OCI-LY1 (cell line): Measurements from ENCODE around the gene VTI1A.

ENCODE experiments used
- H2AFZ ChIP-seq: fragments of 200-600 bp; sonication (generic), shearing (Covaris generic); 2 replicates; pipeline ENCODE4 v1.6.0; 2014; ENCODE audit warnings: antibody characterized with exemption, mild to moderate bottlenecking, low read length
- H3F3A ChIP-seq: fragments of 200-600 bp; sonication (generic), shearing (Covaris generic); 2 replicates; pipeline ENCODE4 v1.6.0; 2014; ENCODE audit warnings: mild to moderate bottlenecking, antibody characterized with exemption, low read length, moderate library complexity; ENCODE audit not compliant: insufficient read depth
- H3K27ac ChIP-seq: fragments of 200-600 bp; sonication (generic); 2 replicates; pipeline ENCODE4 v1.5.1; 2014; ENCODE audit warnings: low read length, mixed run types, mild to moderate bottlenecking, low read depth; ENCODE audit not compliant: poor library complexity, severe bottlenecking
- H3K27me3 ChIP-seq: fragments of 200-600 bp; sonication (generic); 2 replicates; pipeline ENCODE4 v1.6.0; 2014; ENCODE audit warnings: antibody characterized with exemption, mild to moderate bottlenecking, low read length, moderate library complexity; ENCODE audit not compliant: insufficient read depth
- H3K36me3 ChIP-seq: fragments of 200-600 bp; sonication (generic); 2 replicates; pipeline ENCODE4 v1.6.1; 2014; ENCODE audit warnings: mild to moderate bottlenecking, antibody characterized with exemption, low read length, moderate library complexity, mixed read lengths; ENCODE audit not compliant: insufficient read depth
- H3K4me1 ChIP-seq: fragments of 200-600 bp; sonication (generic); 2 replicates; pipeline ENCODE4 v1.5.1; 2014; ENCODE audit warnings: mild to moderate bottlenecking, low read length, moderate library complexity; ENCODE audit not compliant: insufficient read depth, severe bottlenecking
- H3K4me2 ChIP-seq: fragments of 200-600 bp; sonication (generic), shearing (Covaris generic); 2 replicates; pipeline ENCODE4 v1.6.1; 2014; ENCODE audit warnings: low read length
- H3K4me3 ChIP-seq: fragments of 200-600 bp; sonication (generic); 2 replicates; pipeline ENCODE4 v1.5.1; 2014; ENCODE audit warnings: low read length, low read depth, mild to moderate bottlenecking, mixed read lengths; ENCODE audit not compliant: poor library complexity, severe bottlenecking
- H3K79me2 ChIP-seq: fragments of 200-600 bp; shearing (Covaris generic); 2 replicates; pipeline ENCODE4 v1.6.1; 2016; ENCODE audit warnings: mixed run types, low read length, mixed read lengths; ENCODE audit not compliant: insufficient read depth
- H3K9ac ChIP-seq: fragments of 200-600 bp; sonication (generic), shearing (Covaris generic); 2 replicates; pipeline ENCODE4 v1.6.1; 2014; ENCODE audit warnings: mild to moderate bottlenecking, low read length, mixed read lengths
- H3K9me2 ChIP-seq: fragments of 200-600 bp; sonication (generic), shearing (Covaris generic); 2 replicates; pipeline ENCODE4 v1.6.1; 2014; ENCODE audit warnings: low read depth, mild to moderate bottlenecking, low read length, mixed read lengths
- H3K9me3 ChIP-seq: fragments of 200-600 bp; shearing (Covaris generic); 2 replicates; pipeline ENCODE4 v1.6.1; 2014; ENCODE audit warnings: low read length, mixed read lengths
- H4K20me1 ChIP-seq: fragments of 200-600 bp; sonication (generic), shearing (Covaris generic); 2 replicates; pipeline ENCODE4 v1.6.0; 2016; ENCODE audit warnings: mild to moderate bottlenecking, low read length; ENCODE audit not compliant: insufficient read depth
- EZH2 ChIP-seq: fragments of 200-600 bp; sonication (generic), shearing (Covaris generic); IDR thresholded peaks from 2 replicates; pipeline ENCODE4 v1.8.0; 2017; ENCODE audit warnings: borderline replicate concordance, mixed run types, mild to moderate bottlenecking, antibody characterized with exemption, low read length, moderate library complexity, mixed read lengths
- TF ChIP-seq, protein P1 (sequence below): fragments of 200-600 bp; sonication (generic), shearing (Covaris generic); IDR thresholded peaks from 2 replicates; pipeline ENCODE4 v1.5.1; 2017; ENCODE audit warnings: mild to moderate bottlenecking, antibody characterized with exemption, low read length, moderate library complexity, mixed read lengths

The VTI1A gene

GRCh38 chr10:112666094-112666493, 219.1 kb downstream of the VTI1A start:
- peaks cover 4% of the 10 kb centered on the region for H3K9me3 ChIP-seq
- H3K4me3 ChIP-seq: no peak overlapping the region
- no peaks in the 10 kb centered on the region for H3K36me3 ChIP-seq
- no peaks in the 10 kb centered on the region for H3K79me2 ChIP-seq
- TF ChIP-seq EZH2: no peak
- TF ChIP-seq, protein P1, sequence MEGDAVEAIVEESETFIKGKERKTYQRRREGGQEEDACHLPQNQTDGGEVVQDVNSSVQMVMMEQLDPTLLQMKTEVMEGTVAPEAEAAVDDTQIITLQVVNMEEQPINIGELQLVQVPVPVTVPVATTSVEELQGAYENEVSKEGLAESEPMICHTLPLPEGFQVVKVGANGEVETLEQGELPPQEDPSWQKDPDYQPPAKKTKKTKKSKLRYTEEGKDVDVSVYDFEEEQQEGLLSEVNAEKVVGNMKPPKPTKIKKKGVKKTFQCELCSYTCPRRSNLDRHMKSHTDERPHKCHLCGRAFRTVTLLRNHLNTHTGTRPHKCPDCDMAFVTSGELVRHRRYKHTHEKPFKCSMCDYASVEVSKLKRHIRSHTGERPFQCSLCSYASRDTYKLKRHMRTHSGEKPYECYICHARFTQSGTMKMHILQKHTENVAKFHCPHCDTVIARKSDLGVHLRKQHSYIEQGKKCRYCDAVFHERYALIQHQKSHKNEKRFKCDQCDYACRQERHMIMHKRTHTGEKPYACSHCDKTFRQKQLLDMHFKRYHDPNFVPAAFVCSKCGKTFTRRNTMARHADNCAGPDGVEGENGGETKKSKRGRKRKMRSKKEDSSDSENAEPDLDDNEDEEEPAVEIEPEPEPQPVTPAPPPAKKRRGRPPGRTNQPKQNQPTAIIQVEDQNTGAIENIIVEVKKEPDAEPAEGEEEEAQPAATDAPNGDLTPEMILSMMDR: no peak
- no peak overlapping the region for H2AFZ ChIP-seq
- H3K4me2 ChIP-seq: no peak overlapping the region
- H3K4me1 ChIP-seq: no peaks in the 10 kb centered on the region
- H3K27ac ChIP-seq: no peak overlapping the region
- no peaks in the 10 kb centered on the region for H3F3A ChIP-seq
- no peaks in the 10 kb centered on the region for H4K20me1 ChIP-seq
- no peak overlapping the region for H3K9ac ChIP-seq
- no peaks in the 10 kb centered on the region for H3K9me2 ChIP-seq
- H3K27me3 ChIP-seq: no peaks in the 10 kb centered on the region

- Histone ChIP-seq H3K9ac (no peak overlapping the region), H3K4me3 (no peak overlapping the region), H3K4me1 (no peaks in the 10 kb centered on the region), H3K36me3 (no peaks in the 10 kb centered on the region), H3K27me3 (no peaks in the 10 kb centered on the region), H3F3A (no peaks in the 10 kb centered on the region), H3K79me2 (no peaks in the 10 kb centered on the region), H3K4me2 (no peak overlapping the region), H3K27ac (no peak overlapping the region), H3K9me2 (no peaks in the 10 kb centered on the region), H4K20me1 (no peaks in the 10 kb centered on the region), H2AFZ (no peak overlapping the region), H3K9me3 (no peaks in the 10 kb centered on the region)
- TF ChIP-seq, protein P1: no peak
- no peak for TF ChIP-seq EZH2
These were observed 223.0 kb downstream of the VTI1A start for GRCh38 chr10:112669989-112670388.

DNA sequence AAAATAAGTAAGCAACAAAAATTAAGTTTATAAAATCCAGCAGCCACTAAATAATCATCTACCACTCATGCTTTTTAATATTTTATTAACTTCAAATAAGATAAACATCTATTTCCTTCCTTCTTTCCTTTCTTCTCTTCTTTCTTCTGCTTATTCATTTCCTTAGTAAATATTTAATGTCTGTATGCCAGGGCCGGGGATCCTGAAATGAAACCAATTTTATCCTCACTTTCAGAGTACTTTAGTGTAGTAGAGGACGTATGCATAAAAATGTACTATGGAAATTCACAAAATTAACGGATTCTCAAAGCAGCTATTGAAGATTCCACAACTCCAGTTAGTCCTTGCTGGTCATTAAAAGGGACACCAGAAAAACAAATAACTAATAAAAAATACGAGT, 224.7 kb downstream of the VTI1A start:
- Histone ChIP-seq H4K20me1 (no peaks in the 10 kb centered on the region), H3K36me3 (no peaks in the 10 kb centered on the region), H3K27me3 (no peaks in the 10 kb centered on the region), H3K4me2 (no peak overlapping the region), H3K4me3 (no peak overlapping the region), H3K9ac (no peak overlapping the region), H3K9me2 (no peaks in the 10 kb centered on the region), H3K27ac (no peak overlapping the region), H3K4me1 (no peaks in the 10 kb centered on the region), H3K79me2 (no peaks in the 10 kb centered on the region), H2AFZ (no peak overlapping the region), H3K9me3 (no peaks in the 10 kb centered on the region), H3F3A (no peaks in the 10 kb centered on the region)
- no peak for TF ChIP-seq EZH2
- TF ChIP-seq, protein P1: no peak
